Lower lobe of right lung (tissue), 2 donors: Measurements from ENCODE around the gene PDK2. TPM values are rescaled to one million over a fixed set of nuclear protein-coding genes. Genes with fewer than 3 reads are reported as not detected.

Experiments used
- ATAC-seq, 2 donors: fragments of 200-7000 bp; cut with Tn5 transposase; one replicate each; pipeline ENCODE4 v1.9.1; 2020 to 2022; ENCODE audit warnings: mild to moderate bottlenecking in 2 of 2, moderate library complexity in 2 of 2
- DNase-seq: peaks from one replicate; pipeline ENCODE4 v3.0.0-alpha.2; 2020
- H3K27ac ChIP-seq: fragments of 200-600 bp; one replicate; pipeline ENCODE4 v1.8.0; 2022
- H3K27me3 ChIP-seq: fragments of 200-600 bp; one replicate; pipeline ENCODE4 v1.8.0; 2022; ENCODE audit warnings: low read depth
- H3K36me3 ChIP-seq: fragments of 200-600 bp; one replicate; pipeline ENCODE4 v1.8.0; 2022; ENCODE audit warnings: mild to moderate bottlenecking
- H3K4me1 ChIP-seq: fragments of 200-600 bp; one replicate; pipeline ENCODE4 v1.8.0; 2022
- H3K4me3 ChIP-seq: fragments of 200-600 bp; one replicate; pipeline ENCODE4 v1.8.0; 2022; ENCODE audit warnings: mild to moderate bottlenecking
- H3K9me3 ChIP-seq: fragments of 200-600 bp; one replicate; pipeline ENCODE4 v1.8.0; 2022
- intact Hi-C: fragments of 100-400 bp; cut with DNase I; formaldehyde crosslinking; loops from one replicate; pipeline ENCODE4 v1.11.0; 2022
- total RNA-seq: library from RNA; stranded (reverse); fragmentation: NEBNext Ultra II Directional; extraction: Animal tissue kit (Norgen Biotek cat#: 25700); gene quantifications from one replicate; pipeline ENCODE4 v1.2.1, GENCODE V29; 2021
- TF ChIP-seq, protein P1 (sequence below): fragments of 200-600 bp; IDR thresholded peaks from one replicate; pipeline ENCODE4 v1.8.0; 2022; ENCODE audit warnings: antibody characterized with exemption, mild to moderate bottlenecking
- donor health status: DM: no; HTN: yes; CAD: no; lungs with severe emphysema.

PDK2 gene
- total RNA-seq, 1 donor from 2014 or later: 35.7 TPM

DNA sequence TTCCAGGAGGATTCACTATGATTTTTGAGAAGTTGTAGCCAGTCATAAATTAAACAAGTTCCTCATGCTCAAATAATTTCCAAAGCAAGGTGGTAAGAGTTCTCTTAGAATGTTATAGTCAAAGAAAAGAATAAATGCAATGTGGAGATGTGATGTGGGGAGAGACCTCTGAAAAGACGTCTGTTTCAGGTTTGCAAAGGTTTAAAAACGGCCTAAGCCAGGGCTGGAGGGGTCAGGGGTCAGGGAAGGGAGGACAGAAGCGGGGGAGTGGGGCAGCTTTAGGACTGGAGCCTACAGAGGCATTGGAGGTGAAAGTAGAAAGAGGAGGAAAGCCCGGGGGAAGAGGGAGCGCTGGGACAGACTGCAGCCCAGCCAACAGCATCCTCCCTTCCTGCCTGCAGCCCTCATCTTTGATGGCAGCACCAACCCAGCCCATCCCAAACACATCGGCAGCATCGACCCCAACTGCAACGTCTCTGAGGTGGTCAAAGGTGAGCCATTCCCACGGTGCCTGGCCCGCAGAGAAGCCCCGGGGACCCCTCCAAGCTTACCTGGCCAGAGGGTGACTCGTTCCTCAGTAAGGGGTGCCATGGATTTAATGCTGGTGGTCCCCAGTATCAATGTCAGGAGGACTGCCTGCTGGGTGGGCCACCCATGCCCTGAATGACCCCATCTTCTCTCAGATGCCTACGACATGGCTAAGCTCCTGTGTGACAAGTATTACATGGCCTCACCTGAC lies 11.4 kb downstream of the PDK2 start:
- TF ChIP-seq, protein P1, sequence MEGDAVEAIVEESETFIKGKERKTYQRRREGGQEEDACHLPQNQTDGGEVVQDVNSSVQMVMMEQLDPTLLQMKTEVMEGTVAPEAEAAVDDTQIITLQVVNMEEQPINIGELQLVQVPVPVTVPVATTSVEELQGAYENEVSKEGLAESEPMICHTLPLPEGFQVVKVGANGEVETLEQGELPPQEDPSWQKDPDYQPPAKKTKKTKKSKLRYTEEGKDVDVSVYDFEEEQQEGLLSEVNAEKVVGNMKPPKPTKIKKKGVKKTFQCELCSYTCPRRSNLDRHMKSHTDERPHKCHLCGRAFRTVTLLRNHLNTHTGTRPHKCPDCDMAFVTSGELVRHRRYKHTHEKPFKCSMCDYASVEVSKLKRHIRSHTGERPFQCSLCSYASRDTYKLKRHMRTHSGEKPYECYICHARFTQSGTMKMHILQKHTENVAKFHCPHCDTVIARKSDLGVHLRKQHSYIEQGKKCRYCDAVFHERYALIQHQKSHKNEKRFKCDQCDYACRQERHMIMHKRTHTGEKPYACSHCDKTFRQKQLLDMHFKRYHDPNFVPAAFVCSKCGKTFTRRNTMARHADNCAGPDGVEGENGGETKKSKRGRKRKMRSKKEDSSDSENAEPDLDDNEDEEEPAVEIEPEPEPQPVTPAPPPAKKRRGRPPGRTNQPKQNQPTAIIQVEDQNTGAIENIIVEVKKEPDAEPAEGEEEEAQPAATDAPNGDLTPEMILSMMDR: no peak
- DNase-seq (no peak), ATAC-seq (no peak)
- H3K36me3 ChIP-seq: peaks cover 55% of the 10 kb centered on the region
- no peaks in the 10 kb centered on the region for H3K27me3 ChIP-seq
- H3K27ac ChIP-seq: no peak overlapping the region
- intact Hi-C loops: no loop called here
- no peak overlapping the region for H3K4me3 ChIP-seq
- H3K9me3 ChIP-seq: no peaks in the 10 kb centered on the region
- H3K4me1 ChIP-seq: peaks cover 17% of the 10 kb centered on the region

DNA sequence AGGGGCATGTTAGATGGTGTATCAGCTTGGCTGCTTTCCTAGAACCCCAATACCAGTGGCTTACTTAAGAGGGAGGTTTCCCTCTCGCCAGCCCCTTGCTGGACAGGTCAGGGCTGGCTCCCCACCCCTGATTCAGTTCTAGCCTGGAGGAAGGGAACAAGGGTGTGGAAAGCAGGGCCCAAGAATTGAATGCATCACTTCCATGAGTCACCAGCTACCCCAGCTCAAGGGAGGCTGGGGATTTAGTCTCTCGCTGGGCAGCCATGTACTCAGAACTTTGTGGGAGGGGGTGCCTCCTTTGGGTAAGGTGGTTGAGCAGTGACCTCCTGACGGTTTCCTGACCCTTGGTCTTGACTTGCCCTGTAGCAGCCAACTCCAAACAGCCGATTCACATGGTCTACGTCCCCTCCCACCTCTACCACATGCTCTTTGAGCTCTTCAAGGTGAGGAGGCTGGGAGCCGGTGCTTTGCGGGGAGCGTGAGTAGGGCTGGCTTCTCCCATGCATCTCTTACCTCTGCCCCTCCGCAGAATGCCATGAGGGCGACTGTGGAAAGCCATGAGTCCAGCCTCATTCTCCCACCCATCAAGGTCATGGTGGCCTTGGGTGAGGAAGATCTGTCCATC lies 12.8 kb downstream of the PDK2 start:
- TF ChIP-seq, protein P1: no peak
- H3K9me3 ChIP-seq: no peaks in the 10 kb centered on the region

DNA sequence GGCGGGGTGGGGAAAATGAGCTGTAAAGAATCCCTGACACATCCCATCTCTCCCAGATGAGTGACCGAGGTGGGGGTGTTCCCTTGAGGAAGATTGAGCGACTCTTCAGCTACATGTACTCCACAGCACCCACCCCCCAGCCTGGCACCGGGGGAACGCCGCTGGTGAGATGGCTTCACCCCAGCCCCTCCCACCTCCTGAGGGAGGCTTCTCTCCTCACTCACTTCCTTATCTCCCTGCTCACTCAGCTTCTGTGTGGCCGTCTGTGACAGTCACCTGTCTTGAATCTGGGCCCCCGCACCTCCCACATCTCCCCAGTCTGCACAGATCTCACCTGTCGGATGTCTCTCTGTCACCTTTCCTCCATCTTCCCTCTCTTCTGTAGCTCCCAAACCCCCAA lies 13.4 kb downstream of the PDK2 start:
- no peak overlapping the region for H3K27ac ChIP-seq
- no peak for ATAC-seq
- TF ChIP-seq, protein P1: no peak
- peaks cover 55% of the 10 kb centered on the region for H3K36me3 ChIP-seq
- intact Hi-C loops: no loop called here
- H3K4me3 ChIP-seq: no peak overlapping the region
- H3K4me1 ChIP-seq: peaks cover 18% of the 10 kb centered on the region
- DNase-seq: no peak
- H3K27me3 ChIP-seq: no peaks in the 10 kb centered on the region
- H3K9me3 ChIP-seq: no peaks in the 10 kb centered on the region

More for the DNA sequence above, 12.8 kb downstream of the PDK2 start:
- peaks cover 55% of the 10 kb centered on the region for H3K36me3 ChIP-seq
- H3K27me3 ChIP-seq: no peaks in the 10 kb centered on the region
- no peak for ATAC-seq
- H3K27ac ChIP-seq: no peak overlapping the region
- DNase-seq: no peak
- no peak overlapping the region for H3K4me3 ChIP-seq
- intact Hi-C loops: no loop called here
- peaks cover 18% of the 10 kb centered on the region for H3K4me1 ChIP-seq

DNA sequence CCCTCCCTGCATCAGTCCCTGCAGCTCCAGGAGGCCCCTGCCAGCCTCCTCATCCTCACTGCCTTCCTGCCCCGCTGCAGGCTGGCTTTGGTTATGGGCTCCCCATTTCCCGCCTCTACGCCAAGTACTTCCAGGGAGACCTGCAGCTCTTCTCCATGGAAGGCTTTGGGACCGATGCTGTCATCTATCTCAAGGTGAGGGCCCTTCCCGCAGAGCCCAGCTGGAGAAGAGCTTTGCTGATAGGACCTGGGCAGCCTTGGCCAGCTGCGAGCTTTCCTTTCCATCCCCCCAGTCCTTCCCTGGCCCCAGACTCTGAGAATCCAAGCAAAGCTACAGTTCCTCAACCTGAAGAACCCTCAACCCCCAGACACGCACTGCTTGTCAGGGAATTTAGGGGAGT lies 14.1 kb downstream of the PDK2 start:
- Histone ChIP-seq H3K27me3 (no peaks in the 10 kb centered on the region), H3K9me3 (no peaks in the 10 kb centered on the region), H3K36me3 (peaks cover 55% of the 10 kb centered on the region), H3K4me1 (peaks cover 18% of the 10 kb centered on the region), H3K4me3 (no peak overlapping the region), H3K27ac (no peak overlapping the region)
- no peak for DNase-seq
- ATAC-seq: no peak
- intact Hi-C loops: no loop called here
- TF ChIP-seq, protein P1: no peak

DNA sequence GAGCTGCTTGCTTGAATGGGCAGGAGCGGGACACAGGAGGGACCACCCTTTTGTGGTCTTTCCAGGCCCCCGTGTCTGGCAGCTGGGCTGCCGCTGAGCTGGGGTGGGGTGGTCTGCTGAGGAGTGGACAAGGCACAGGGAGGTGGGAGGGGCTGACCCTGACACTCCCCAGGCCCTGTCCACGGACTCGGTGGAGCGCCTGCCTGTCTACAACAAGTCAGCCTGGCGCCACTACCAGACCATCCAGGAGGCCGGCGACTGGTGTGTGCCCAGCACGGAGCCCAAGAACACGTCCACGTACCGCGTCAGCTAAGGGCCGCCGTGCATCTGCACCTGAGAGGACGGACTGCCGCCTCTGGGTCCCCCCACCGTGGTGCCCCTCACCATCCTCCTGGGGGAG lies 14.6 kb downstream of the PDK2 start:
- Histone ChIP-seq H3K27ac (no peak overlapping the region), H3K36me3 (peaks cover 53% of the 10 kb centered on the region), H3K4me1 (peaks cover 18% of the 10 kb centered on the region), H3K27me3 (peaks cover 3% of the 10 kb centered on the region), H3K4me3 (no peak overlapping the region), H3K9me3 (no peaks in the 10 kb centered on the region)
- ATAC-seq (no peak), DNase-seq (no peak)
- intact Hi-C loops: no loop called here
- TF ChIP-seq, protein P1: no peak
